ENCODE results near the gene GRIK1.
"Not testable (repeated sequence)": the region's sequence is repeated elsewhere in the genome, so short reads cannot be mapped to it uniquely, and the experiment has no call there.

The GRIK1 gene

GRCh38 chr21:29639366-29640079 is 300.3 kb downstream of the GRIK1 start:
- FAIRE-seq, result no peak

GRCh38 chr21:29638761-29639327 is 301.0 kb downstream of the GRIK1 start:
- FAIRE-seq, result no peak

GRCh38 chr21:29638138-29638537 is 301.7 kb downstream of the GRIK1 start:
- FAIRE-seq, result no peak

- FAIRE-seq, result no peak
Observed at GRCh38 chr21:29637553-29637952, 302.2 kb downstream of the GRIK1 start.

- no peak for FAIRE-seq
Observed at GRCh38 chr21:29637134-29637533, 302.7 kb downstream of the GRIK1 start.

- FAIRE-seq, result no peak
Observed at GRCh38 chr21:29634418-29634817, 305.4 kb downstream of the GRIK1 start.

- FAIRE-seq, result no peak
Observed at GRCh38 chr21:29633756-29634155, 306.0 kb downstream of the GRIK1 start.

- FAIRE-seq, result no peak
Observed at GRCh38 chr21:29630441-29630840, 309.4 kb downstream of the GRIK1 start.

- FAIRE-seq, result no peak
Observed at GRCh38 chr21:29627905-29628304, 311.9 kb downstream of the GRIK1 start.

- no peak for FAIRE-seq
Observed at GRCh38 chr21:29626801-29627470, 312.9 kb downstream of the GRIK1 start.

- no peak for FAIRE-seq
Observed at GRCh38 chr21:29625990-29626389, 313.8 kb downstream of the GRIK1 start.

- FAIRE-seq, result no peak
Observed at GRCh38 chr21:29624776-29625175, 315.0 kb downstream of the GRIK1 start.

GRCh38 chr21:29621525-29621924 is 318.3 kb downstream of the GRIK1 start:
- FAIRE-seq, result no peak

- FAIRE-seq, result no peak
Observed at GRCh38 chr21:29616209-29616751, 323.5 kb downstream of the GRIK1 start.

GRCh38 chr21:29613877-29614276 is 325.9 kb downstream of the GRIK1 start:
- no peak for FAIRE-seq

- no peak for FAIRE-seq
Observed at GRCh38 chr21:29613021-29613420, 326.8 kb downstream of the GRIK1 start.

- no peak for FAIRE-seq
Observed at GRCh38 chr21:29610779-29611360, 328.9 kb downstream of the GRIK1 start.

- FAIRE-seq, result no peak
Observed at GRCh38 chr21:29606613-29607012, 333.2 kb downstream of the GRIK1 start.

- FAIRE-seq, result not testable (repeated sequence)
Observed at GRCh38 chr21:29605219-29605618, 334.6 kb downstream of the GRIK1 start.

- no peak for FAIRE-seq
Observed at GRCh38 chr21:29604076-29604475, 335.7 kb downstream of the GRIK1 start.

GRCh38 chr21:29601047-29601446 is 338.7 kb downstream of the GRIK1 start:
- FAIRE-seq, result no peak

GRCh38 chr21:29586696-29587095 is 353.1 kb downstream of the GRIK1 start:
- no peak for FAIRE-seq

- FAIRE-seq, result no peak
Observed at GRCh38 chr21:29585462-29585861, 354.3 kb downstream of the GRIK1 start.
